NCI-H1105 (cell line): ENCODE measurements around the gene CDH23.

ENCODE experiments used
- DNase-seq: peaks from one replicate; lab custom pipeline; 2025; lab: John Stamatoyannopoulos, UW

The CDH23 gene

DNA sequence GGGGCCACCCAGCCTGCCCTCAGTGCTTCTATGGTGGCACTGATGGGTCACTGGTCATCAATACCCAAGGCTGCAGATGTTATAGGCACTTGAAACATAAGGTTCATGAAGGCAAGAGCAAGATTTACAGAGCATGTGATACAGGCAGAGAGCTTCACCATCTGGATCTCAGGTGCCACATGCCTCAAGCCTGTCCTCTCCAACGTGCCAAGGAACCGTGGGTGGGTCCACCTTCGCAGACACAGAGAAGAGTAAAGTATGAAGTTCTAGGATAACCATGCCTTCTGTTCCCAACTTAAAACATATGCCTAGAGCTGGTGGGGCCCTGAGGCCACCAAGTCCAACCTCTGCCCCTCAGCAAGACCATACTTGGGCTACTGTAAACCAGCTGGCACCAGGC lies 26.7 kb upstream of the CDH23 start:
- no peak for DNase-seq

DNA sequence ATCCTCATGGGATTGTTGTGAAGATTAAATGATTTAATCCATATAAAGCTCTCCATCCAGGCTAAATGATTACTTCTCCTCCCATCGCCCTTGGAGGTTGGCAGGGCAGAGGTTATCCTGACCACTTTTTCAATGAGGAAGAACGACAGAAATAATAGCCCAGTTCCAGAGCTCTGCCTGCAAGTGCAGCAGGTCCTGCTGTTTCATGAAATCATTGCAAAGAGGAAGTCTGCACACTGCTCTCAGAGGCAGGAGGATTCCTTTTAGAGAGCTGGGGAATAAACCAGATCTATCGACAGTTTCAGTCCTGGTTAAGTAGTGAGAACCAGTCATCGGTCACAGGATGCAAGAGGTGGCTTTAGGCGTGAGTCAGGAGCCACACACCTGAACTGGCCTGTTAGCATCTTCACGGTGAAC lies 25.0 kb upstream of the CDH23 start:
- no peak for DNase-seq

DNA sequence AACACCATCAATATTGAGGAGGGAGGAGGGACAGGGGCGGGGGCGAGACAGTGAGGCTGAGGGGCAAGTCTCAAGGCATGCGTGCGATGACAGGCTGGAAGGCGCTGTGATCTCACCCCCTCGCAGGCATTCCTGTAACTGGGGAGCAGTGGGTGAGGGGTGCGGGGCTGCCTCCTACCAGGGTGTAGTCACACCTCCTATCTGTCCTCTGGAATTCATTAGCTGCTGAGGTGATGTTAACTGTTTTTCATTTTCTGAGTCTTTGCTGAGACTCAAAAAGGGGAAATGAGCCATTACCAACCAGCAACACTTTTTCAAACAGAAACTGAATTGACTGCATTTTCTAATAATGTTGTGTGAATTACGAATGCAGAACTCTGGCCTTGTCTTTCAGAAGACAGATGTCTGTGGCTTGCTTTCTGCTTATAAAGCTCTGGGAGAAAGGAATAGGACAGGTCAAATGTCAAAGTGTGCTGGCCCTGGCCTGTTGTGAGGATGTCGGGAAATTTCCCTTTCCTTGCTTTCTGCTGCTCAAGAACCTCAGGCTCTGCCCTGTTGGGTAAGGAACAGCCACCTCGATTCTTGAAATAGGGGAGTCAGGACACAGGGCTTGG lies 23.7 kb upstream of the CDH23 start:
- DNase-seq: no peak

DNA sequence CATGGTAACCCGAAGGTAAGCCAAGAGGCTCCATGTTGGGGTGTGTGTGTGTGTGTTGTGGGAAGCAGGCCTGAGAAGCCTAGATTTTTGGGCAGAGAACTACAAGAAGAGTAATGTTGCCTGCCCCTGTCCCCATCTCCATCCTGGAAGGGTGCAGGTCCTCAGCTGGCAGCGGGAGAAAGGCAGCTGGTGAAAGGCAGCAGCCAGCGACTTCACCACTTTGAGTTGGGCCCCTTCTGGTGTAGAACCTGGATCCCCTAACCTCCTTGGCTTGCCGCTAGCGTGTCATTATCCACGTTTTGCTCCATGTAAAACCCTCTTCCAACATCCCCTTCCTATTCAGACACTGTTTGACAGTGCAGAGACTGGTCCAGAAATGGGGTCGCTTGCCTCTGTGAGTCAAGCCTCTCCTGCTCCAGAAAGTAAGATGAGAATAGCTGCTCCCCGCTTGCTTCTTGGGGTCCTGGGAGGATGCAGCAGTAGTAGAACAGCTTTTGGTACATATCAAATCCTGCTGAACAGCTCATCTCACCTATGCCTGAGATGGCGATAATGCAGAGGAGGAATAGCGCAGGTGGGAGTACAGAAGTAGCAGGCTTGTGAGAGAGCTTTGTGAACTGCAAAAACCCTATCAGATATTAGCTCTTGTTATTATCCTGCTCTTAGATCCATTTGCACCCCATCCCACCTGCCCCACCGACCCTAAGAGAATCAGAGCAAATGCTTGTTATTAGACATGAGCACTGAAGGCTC lies 22.1 kb upstream of the CDH23 start:
- DNase-seq: no peak

DNA sequence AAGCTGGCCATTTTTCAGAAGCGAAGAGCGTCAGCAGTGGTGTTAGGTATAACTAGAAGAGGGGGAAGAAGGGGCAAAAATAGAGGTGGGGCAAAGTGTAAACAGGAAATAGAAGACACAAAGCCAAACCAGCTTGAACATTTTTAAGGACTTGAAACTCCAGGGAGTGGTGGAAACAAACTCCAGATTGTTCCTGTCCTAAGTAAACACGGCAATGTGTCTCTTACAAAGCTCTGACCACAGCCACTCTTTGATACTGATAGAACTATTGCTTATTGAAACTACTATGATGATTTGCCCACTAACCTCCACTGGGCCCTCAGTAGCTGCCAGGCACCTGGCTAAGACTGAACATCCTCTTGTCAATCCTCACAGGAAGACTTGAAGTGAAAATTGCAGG lies 20.8 kb upstream of the CDH23 start:
- no peak for DNase-seq

DNA sequence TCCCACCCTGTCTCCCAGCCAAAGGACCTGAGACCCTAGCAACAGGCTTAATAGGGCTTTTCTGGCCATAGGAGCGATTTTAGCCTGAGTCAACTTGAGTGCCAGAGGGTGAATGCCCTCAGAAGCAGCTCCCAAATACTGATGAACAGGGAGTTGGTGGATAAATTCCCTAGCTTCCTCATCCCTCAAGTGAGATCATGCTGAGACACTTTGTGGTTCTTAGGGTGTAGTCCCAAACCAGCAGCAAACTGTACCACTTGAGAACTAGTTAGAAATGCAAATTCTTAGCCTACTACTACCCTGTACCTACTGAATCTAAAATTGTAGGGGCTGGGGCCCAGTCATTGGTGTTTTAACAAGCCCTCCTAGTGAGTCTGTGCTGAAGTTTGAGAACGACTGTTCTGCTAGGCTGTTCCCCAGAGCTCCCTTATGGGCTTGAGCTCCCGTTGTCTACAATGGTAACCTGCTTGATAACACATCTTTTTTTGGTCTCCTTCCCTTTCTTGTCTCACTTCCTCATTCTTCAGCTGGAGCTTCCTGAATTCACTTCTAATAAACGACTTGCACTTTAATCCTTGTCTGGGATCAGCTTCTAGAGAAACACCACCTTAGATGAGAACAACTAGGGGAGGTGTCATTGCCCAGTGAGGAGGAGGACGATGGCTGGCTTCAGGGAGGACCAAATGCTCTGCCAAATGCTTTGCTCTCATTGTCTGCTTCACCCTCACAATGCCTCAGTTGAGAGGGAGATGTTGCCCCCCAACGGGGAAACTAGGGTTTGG lies 18.2 kb upstream of the CDH23 start:
- DNase-seq: no peak

DNA sequence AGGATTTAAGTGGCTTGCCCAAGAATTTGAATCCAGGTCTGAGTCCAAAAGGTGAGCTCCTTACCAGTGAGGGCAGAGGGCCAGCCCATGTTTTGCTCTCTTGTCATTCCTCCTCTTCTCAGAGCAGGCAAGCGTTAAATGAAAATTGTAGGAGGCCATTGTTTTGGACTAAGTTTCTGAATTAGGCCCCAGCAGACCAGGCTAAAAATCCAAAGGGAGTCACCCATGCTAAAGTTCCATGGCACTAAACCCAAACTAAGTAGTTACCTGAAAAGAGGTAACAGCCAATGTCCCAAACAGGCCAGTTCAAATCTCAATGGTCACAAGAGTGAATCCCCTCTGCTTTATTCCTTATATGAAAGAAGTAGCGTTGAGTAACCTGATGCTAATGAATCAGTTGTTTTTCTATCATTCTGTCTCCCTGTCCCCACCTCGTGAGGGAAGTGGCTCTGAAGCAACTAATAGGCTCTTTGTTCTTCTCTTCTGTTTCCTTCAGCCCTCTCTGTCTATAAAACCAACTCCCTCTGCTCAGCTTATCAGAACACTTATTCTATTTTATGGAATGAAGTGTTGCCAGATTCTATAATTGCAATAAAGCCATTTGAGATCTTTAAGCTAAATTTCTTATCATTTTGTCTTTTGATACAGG lies 17.5 kb upstream of the CDH23 start:
- no peak for DNase-seq

DNA sequence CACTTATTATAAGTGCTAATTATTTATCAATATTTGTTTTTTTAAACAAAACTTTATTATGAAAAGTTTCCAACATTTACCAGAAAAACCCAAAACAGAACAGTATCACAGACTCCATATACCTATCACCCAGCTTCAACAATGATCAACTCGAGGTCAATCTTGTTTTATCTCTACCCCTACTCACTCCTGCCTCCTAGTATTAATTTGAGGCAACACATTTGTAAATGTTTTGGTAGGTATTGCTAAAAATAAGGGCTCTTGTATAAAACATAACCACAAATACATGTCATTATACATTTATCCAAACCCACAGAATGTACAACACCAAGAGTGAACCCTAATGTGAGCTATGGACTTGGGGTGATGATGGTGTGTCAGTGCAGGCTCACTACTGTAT lies 15.9 kb upstream of the CDH23 start:
- DNase-seq: no peak

DNA sequence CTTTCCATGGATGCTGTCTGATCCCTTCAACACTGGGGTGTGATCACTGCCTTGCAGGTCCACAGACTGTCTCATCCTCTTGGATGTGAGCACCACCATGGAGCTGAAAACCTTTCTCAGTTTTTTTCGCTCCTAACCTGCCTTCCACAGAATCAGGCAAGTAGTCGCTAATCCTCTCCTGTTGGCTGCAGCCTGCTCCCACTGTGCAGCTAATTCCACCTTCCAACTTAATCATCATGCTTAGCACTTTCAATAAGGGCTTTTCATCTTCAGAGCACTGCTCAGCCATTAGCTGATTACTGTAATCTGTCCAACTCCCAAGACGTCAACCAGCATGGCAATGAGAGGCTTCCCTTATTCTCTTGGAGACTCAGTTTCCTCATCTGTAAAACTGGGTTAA lies 15.1 kb upstream of the CDH23 start:
- DNase-seq: no peak

DNA sequence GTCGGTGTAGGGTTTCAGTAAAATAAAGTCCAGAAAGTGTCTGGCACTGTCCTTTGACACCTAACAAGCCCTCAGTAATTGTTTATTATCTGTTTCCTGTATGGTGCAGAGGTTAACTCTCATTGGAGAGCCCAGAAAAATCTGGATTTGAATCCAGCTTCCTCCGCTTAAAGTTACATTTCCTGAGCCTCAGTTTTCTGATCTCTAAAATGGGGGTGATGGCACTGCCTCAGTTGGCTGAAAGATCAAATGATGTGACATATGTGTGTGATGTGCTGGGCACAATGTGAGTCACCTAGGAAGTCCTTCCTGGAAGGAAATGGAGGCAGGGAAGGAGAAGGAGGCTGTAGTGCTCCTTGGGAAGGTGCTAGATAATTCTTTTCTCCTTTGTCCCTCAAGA lies 14.7 kb upstream of the CDH23 start:
- DNase-seq: no peak

DNA sequence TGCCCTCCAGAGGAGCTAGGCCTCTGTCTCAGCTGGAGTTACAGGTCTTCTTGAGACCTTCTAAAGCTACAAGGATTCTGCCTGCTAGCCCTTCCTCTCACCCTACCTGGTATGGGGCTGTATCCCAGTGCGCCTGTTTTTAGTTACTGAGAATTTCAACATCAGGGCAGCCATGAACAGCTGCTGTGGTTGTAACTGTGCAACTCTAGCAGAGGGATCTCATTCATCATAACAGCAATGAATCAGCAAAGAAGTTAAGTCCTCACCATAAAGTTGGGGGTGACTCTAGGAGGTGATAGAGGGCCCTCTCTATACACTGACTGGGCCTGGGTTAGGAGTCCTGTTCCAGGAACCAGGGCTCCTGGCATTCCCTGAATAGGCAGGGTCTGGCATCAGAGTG lies 14.0 kb upstream of the CDH23 start:
- no peak for DNase-seq

DNA sequence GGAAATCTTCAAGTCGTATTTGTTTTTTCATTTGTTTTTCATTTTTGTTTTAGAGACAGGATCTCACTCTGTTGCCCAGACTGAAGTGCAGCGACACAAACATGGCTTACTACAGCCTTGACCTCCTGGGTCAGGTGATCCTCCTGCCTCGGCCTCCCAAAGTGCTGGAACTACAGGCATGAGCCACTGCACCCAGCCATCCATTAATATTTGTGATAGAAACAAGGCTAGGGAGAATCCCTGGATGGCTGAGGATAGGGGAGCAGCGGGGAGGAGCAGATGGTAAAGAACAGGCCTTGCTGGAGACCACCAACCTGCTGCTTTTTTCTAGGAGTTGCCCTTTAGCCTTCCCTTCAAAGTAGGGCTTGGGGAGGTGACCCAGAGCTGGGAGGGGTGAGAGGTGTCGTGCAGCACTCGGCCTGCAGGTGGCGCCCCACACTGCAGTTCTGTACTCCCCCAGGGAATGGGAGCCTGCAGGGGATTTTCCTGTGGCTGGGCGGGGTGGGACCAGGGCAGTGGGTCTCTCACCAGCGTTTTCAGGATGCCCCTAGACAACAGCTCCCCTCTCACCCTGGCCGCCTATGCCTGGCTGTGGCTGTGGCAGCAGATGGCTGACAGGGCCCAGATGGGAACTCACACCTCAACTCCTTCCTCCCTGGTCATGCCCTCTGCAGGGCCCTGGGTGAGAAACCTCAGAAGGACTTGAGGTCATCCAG lies 12.6 kb upstream of the CDH23 start:
- peak; percentile 16 for DNase-seq

DNA sequence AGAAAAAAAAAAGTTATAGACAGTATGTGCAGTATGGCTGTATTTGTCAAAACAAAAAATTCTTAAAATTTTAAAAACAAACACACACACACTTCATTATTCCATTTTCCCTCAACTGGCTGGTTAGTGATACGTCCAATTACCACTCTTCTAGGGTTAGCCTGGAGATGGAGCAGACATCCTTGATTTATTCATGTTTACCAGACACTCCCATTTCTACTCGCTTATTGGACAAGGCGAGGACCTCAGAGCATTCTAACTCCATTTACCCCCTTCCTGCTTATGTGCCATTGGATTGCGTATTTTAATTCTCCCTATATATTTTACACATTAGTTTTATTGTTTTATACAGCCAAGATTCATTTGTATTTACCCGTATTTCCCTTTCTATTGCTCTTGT lies 8.5 kb upstream of the CDH23 start:
- no peak for DNase-seq

DNA sequence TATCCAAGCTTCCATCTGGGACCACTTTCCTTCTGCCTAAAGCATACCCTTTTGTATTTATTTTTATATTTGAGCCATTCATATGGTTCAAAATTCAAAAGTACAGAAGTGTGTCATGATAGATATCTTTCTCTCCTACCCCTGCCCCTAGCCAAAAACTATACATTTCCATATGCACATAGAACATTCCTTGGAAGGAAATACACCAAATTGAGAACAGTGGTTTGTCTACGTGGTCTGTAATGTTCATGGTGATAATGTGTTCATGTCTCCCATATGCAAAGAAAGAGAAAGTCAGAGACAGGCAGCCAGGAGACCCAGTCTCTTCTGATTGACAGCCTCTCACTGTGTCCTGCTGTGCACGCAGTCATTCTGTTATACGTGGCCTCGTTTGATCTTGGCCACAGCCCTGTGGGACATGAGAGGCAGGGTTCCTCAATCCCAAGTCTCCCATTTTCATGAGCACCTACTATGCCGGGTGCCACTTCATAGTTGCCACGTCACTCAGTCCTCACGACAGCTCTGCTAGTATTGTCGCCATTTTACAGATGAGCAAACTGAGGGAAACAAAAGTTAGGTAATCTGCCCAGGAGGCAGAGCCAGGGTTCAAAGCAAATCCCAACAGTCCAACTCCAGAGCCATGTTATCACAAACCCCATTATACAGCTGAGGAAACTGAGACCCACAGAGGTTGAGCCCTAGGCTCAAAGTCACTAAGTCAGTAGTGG lies 8.0 kb upstream of the CDH23 start:
- DNase-seq: no peak

DNA sequence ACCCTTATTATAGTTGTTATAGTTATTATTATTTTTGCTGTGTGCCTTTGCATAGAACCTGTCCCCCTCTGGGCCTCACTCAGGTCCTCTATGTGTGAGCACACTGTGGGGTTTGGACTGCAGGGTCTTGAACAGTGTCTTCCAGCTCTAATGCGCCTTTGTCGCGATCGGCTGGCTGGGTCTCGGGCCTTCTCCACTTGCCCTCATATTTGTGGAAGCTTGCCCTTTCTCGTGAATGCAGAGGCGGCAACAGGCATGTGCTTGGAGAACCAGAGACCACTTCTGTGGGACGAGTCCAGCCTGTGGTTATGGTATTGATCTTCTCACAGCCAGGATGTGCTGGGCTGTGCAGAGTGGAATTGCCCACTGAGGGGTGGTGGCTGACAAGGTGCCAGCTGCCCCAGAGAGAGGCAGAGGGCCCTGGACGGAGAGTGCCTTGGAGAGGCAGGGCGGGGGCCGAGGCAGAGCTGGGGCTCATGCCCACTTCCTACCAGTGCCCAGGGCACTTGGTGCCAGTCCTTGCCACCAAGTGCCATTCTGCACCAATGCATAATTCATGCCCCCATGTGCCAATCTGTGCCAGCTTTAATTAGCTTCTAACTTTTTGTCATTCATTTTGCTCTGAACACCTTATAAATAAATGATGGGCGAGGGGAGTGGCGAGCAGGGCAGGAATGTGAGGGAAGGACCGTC lies 6.8 kb upstream of the CDH23 start:
- no peak for DNase-seq

DNA sequence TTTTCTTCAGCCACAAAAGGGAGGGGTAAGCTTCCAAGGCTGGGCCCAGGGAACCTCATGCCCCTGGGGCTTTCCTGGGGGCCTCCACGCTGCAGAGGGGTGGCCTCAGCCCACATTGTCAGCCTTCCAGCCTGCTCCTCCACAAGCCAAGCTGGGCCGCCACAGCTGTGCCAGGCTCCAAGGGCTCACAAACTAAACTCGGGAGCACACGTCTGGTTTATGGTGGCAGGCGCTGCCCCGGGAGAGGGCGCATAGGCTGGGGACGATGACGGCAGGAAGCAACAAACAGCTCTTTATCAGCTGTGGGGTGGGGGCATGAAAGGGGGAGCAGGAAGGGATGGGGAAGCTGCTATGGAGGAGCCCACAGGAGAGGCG lies 6.3 kb upstream of the CDH23 start:
- DNase-seq: no peak

DNA sequence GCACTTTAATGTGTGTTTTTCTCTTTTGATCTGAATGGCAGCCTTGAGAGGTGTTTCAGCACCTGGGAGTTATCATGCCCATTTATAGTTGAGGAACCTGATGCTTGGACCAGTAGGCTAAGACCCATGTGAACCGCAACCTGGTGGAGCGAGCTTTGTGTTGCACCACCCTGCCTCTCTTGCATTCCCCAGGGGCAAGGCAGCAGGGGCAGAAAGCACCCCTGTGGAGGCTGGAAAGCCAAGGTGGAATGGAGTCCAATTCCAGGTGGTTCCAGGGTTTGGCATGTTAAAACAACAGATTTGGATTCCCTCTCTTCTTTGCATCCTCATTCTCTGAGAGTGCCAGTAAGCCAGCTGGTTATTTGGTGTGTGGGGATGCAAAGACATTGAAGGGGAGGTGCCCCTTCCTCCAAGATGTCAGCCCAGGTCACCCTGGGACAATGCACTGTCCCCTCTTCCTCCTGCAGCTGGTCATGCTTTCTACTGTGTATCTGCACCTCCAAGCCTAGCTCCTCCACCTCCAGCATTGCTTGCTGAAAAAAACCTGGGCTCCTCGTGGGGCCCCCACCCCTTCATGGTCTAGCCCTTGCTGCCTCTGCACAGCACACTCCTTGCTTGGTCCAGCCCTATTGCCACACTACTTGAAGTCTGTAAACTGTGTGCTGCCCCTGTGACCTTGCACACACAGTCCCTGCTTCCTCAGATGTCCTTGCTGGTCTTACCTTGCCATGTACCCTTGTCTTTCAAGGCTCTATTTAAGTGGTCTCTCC lies 5.6 kb upstream of the CDH23 start:
- DNase-seq: no peak

DNA sequence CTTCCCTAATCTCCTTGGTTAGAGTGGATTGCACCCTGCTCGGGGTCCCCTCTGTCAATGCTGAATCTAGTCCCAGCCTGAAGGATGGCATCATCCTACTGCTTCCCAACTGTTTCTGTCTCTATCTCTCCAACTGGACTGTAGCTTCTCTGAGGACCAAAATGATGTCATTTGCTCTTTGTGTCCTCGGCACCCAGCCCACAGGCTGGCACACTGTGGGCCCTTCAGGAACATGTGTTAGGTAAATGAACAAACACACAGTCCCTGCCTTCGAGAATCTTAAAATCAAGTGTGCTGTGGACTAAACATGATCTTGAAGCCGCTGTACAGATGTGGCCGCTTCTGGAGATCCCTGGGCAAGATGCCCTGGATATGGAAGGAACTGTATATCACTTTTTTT lies 5.0 kb upstream of the CDH23 start:
- DNase-seq: no peak

DNA sequence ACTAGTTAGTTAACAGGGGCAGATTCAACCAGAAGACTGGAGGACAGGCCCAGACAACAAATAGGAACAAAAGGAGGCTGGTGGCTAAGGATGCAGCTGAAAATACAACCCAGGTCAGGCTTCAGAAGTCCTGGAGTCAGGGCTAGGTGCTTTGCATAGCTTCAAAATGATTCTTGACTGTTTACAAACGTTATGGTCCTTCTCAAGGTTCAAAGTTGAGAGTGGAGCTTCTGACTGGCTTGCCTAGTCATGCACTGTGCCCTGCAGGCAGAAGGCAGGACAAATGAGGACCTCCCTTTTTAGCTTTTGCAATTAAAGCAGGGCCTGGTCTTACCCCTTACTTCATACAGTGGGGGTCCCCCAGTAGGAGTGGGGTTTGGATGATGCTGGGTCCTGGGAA lies 4.4 kb upstream of the CDH23 start:
- DNase-seq: no peak
